HCT116 (cell line): ENCODE measurements around the gene OVOL1. TPM values are rescaled to one million over a fixed set of nuclear protein-coding genes. Genes with fewer than 3 reads are reported as not detected.

Experiments used
- ATAC-seq: fragments of 200-7000 bp; cut with Tn5 transposase; 2 replicates; pipeline ENCODE4 v1.9.1; 2020; ENCODE audit warnings: mild to moderate bottlenecking, moderate library complexity
- BruUV-seq: library from RNA; stranded (reverse); fragments of 400-500 nt; replicated peaks from 2 replicates; lab custom pipeline; 2021; lab: Mats Ljungman, UMichigan
- CTCF ChIA-PET: fragments of 300-600 bp; sonication (Branson Sonifier 250); formaldehyde crosslinking; loops from one replicate; lab custom pipeline; 2021; ENCODE audit warnings: antibody characterized with exemption; lab: Charles Lee
- POLR2A ChIA-PET: fragments of 300-600, 350-600 bp; sonication (Branson Sonifier 250); formaldehyde crosslinking; loops from one replicate; lab custom pipeline; 2021; ENCODE audit warnings: antibody characterized with exemption; lab: Charles Lee
- RAD21 ChIA-PET, 2 experiments: fragments of 300-600 bp; sonication (Branson Sonifier 250); formaldehyde crosslinking; loops; one replicate each; lab custom pipeline; 2023; ENCODE audit warnings: low total read pairs in 2 of 2; ENCODE audit not compliant: uncharacterized antibody in 2 of 2, unreplicated experiment in 2 of 2, low non-redundant PET in 1 of 2; lab: Charles Lee
- DNase-seq: peaks from one replicate; pipeline ENCODE4 v3.0.0-alpha.2; 2010; ENCODE audit warnings: low read depth, low spot score
- H2AFZ ChIP-seq: fragments of 200-600 bp; shearing (Covaris generic), sonication (generic); 2 replicates; pipeline ENCODE4 v1.6.1; 2017; ENCODE audit warnings: low read depth, mixed run types, mixed read lengths, antibody characterized with exemption, low read length; ENCODE audit not compliant: poor library complexity, severe bottlenecking
- H3K27ac ChIP-seq: 2 replicates; pipeline ENCODE4 v1.5.1; 2012; ENCODE audit warnings: low read depth, low read length
- H3K27me3 ChIP-seq: fragments of 200-600 bp; sonication (generic); 2 replicates; pipeline ENCODE4 v1.6.1; 2016; ENCODE audit warnings: mixed run types, low read length, mixed read lengths; ENCODE audit not compliant: insufficient read depth
- H3K36me3 ChIP-seq, 2 experiments: fragments of 200-500 bp in 1 of 2; fragments of 200-600 bp in 1 of 2; sonication (Bioruptor generic) in 1 of 2; sonication (generic) in 1 of 2; 2 replicates each; pipeline versions ENCODE4 v1.5.1 to v1.6.1; 2014 to 2016; ENCODE audit warnings: low read length in 2 of 2, inconsistent platforms in 1 of 2, mixed read lengths in 1 of 2, mixed run types in 1 of 2; ENCODE audit not compliant: insufficient read depth in 2 of 2, control insufficient read depth in 1 of 2
- H3K4me1 ChIP-seq, 2 experiments: fragments of 200-600 bp in 1 of 2; sonication (generic) in 1 of 2; 2 replicates each; pipeline versions ENCODE4 v1.5.1 to v1.6.1; 2012 to 2017; ENCODE audit warnings: low read length in 2 of 2, inconsistent platforms in 1 of 2, mild to moderate bottlenecking in 1 of 2, mixed read lengths in 1 of 2, mixed run types in 1 of 2, moderate library complexity in 1 of 2; ENCODE audit not compliant: insufficient read depth in 2 of 2, control insufficient read depth in 1 of 2
- H3K4me2 ChIP-seq: fragments of 200-600 bp; sonication (generic); 2 replicates; pipeline ENCODE4 v1.6.1; 2017; ENCODE audit warnings: mixed run types, low read length, mixed read lengths
- H3K4me3 ChIP-seq, 2 experiments: fragments of 200-600 bp in 1 of 2; sonication (generic) in 1 of 2; replicated peaks in 1 of 2; 2 replicates each; pipeline ENCODE4 v1.5.1; 2011 to 2016; ENCODE audit warnings: low read length in 2 of 2, control low read depth in 1 of 2, low read depth in 1 of 2, mild to moderate bottlenecking in 1 of 2, mixed read lengths in 1 of 2, mixed run types in 1 of 2
- H3K79me2 ChIP-seq: fragments of 200-600 bp; sonication (generic); 2 replicates; pipeline ENCODE4 v1.6.1; 2017; ENCODE audit warnings: mild to moderate bottlenecking, mixed run types, low read length, moderate library complexity, mixed read lengths; ENCODE audit not compliant: insufficient read depth
- H3K9ac ChIP-seq: fragments of 200-600 bp; sonication (generic); 2 replicates; pipeline ENCODE4 v1.6.1; 2016; ENCODE audit warnings: low read length, mixed read lengths
- H3K9me2 ChIP-seq: fragments of 200-600 bp; sonication (generic), shearing (Covaris generic); 2 replicates; pipeline ENCODE4 v1.6.1; 2017; ENCODE audit warnings: mixed run types, mild to moderate bottlenecking, moderate library complexity; ENCODE audit not compliant: insufficient read depth
- H3K9me3 ChIP-seq, 2 experiments: fragments of 200-500 bp in 1 of 2; fragments of 200-600 bp in 1 of 2; sonication (Bioruptor generic) in 1 of 2; sonication (generic) in 1 of 2; 2 replicates each; pipeline ENCODE4 v1.6.1; 2014 to 2017; ENCODE audit warnings: low read length in 2 of 2, mixed read lengths in 2 of 2, inconsistent platforms in 1 of 2, low read depth in 1 of 2, mild to moderate bottlenecking in 1 of 2, mixed run types in 1 of 2, moderate library complexity in 1 of 2; ENCODE audit not compliant: control insufficient read depth in 1 of 2, insufficient read depth in 1 of 2
- H4K20me1 ChIP-seq: fragments of 200-600 bp; sonication (generic), shearing (Covaris generic); 2 replicates; pipeline ENCODE4 v1.6.1; 2017; ENCODE audit warnings: mixed run types, mild to moderate bottlenecking, moderate library complexity; ENCODE audit not compliant: insufficient read depth
- CEBPB ChIP-seq: IDR thresholded peaks from 2 replicates; pipeline ENCODE4 v1.6.1; 2012; ENCODE audit warnings: low read depth
- ELF1 ChIP-seq: IDR thresholded peaks from 2 replicates; pipeline ENCODE4 v1.6.1; 2012; ENCODE audit warnings: low read depth, borderline replicate concordance
- EZH2phosphoT487 ChIP-seq: fragments of 200-600 bp; IDR thresholded peaks from 2 replicates; pipeline ENCODE4 v1.6.1; 2018; ENCODE audit warnings: antibody characterized with exemption, borderline replicate concordance
- FOSL1 ChIP-seq: IDR thresholded peaks from 2 replicates; pipeline ENCODE4 v1.6.1; 2012; ENCODE audit warnings: low read depth
- JUND ChIP-seq: IDR thresholded peaks from 2 replicates; pipeline ENCODE4 v1.6.1; 2012
- POLR2AphosphoS5 ChIP-seq: IDR thresholded peaks from 2 replicates; pipeline ENCODE4 v1.6.1; 2011; ENCODE audit warnings: mild to moderate bottlenecking, low read depth, low read length, moderate library complexity
- SIN3A ChIP-seq: IDR thresholded peaks from 2 replicates; pipeline ENCODE4 v1.6.1; 2012; ENCODE audit warnings: low read depth
- SP1 ChIP-seq: IDR thresholded peaks from 2 replicates; pipeline ENCODE4 v1.6.1; 2012; ENCODE audit warnings: low read depth
- ZNF274 ChIP-seq: fragments of 200-500 bp; sonication (Bioruptor generic); IDR thresholded peaks from 2 replicates; pipeline ENCODE4 v1.6.1; 2014; ENCODE audit warnings: mild to moderate bottlenecking, low read depth, low read length, inconsistent platforms
- intact Hi-C: fragments of 100-400 bp; cut with micrococcal nuclease; formaldehyde crosslinking; loops from 2 replicates; pipeline ENCODE4 v1.10.0; 2022
- total RNA-seq: library from RNA; stranded (reverse); gene quantifications from one replicate; pipeline ENCODE4 v1.2.1, GENCODE V29; 2021; ENCODE audit not compliant: unreplicated experiment
- TF ChIP-seq, protein P1 (sequence below): IDR thresholded peaks from 2 replicates; pipeline ENCODE4 v1.6.1; 2012
- TF ChIP-seq, protein P2 (sequence below): IDR thresholded peaks from 2 replicates; pipeline ENCODE4 v1.6.1; 2011; ENCODE audit warnings: mild to moderate bottlenecking, low read length, moderate library complexity; ENCODE audit not compliant: insufficient replicate concordance; ENCODE audit errors: extremely low read depth

The OVOL1 gene
- total RNA-seq, 1 experiment from 2014 or later = 14.7 TPM

GRCh38 chr11:65744699-65745042, 42.2 kb upstream of the OVOL1 start:
- TF ChIP-seq SIN3A (no peak), CEBPB (no peak), POLR2AphosphoS5 (no peak), FOSL1 (no peak), ZNF274 (no peak), SP1 (no peak), JUND (no peak), ELF1 (no peak), EZH2phosphoT487 (no peak)
- TF ChIP-seq, protein P1, sequence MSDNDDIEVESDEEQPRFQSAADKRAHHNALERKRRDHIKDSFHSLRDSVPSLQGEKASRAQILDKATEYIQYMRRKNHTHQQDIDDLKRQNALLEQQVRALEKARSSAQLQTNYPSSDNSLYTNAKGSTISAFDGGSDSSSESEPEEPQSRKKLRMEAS = no peak
- TF ChIP-seq, protein P2, sequence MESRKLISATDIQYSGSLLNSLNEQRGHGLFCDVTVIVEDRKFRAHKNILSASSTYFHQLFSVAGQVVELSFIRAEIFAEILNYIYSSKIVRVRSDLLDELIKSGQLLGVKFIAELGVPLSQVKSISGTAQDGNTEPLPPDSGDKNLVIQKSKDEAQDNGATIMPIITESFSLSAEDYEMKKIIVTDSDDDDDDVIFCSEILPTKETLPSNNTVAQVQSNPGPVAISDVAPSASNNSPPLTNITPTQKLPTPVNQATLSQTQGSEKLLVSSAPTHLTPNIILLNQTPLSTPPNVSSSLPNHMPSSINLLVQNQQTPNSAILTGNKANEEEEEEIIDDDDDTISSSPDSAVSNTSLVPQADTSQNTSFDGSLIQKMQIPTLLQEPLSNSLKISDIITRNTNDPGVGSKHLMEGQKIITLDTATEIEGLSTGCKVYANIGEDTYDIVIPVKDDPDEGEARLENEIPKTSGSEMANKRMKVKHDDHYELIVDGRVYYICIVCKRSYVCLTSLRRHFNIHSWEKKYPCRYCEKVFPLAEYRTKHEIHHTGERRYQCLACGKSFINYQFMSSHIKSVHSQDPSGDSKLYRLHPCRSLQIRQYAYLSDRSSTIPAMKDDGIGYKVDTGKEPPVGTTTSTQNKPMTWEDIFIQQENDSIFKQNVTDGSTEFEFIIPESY = no peak
- no TSS peak for BruUV-seq
- DNase-seq (no peak), ATAC-seq (no peak)
- CTCF ChIA-PET = interaction anchor here (0.7 to 2.0 kb wide), 12 partner anchors 10 to 242 kb away, joined by 3 to 8 read pairs (median 4); partner anchors contain the start of genes AP5B1, FIBP, KAT5 and RNASEH2C
- Histone ChIP-seq H3K79me2 (no peaks in the 10 kb centered on the region), H2AFZ (no peak overlapping the region), H3K9me2 (no peaks in the 10 kb centered on the region), H3K4me1 (peaks cover 0 to 12% of the 10 kb centered on the region in 2 experiments; a peak in 2 of 4 replicates), H4K20me1 (no peaks in the 10 kb centered on the region), H3K9me3 (no peaks in the 10 kb centered on the region), H3K27me3 (no peaks in the 10 kb centered on the region; the same call in 1 of the 2 replicates), H3K4me2 (no peak overlapping the region), H3K4me3 (no peak overlapping the region), H3K27ac (no peak overlapping the region), H3K36me3 (no peaks in the 10 kb centered on the region), H3K9ac (no peak overlapping the region)
- POLR2A ChIA-PET = no interaction called here
- intact Hi-C loops = loop anchor here (1.0 kb wide), 1 partner anchor 74 kb away; no protein-coding TSS in a partner anchor
- RAD21 ChIA-PET = interaction anchor here (0.7 to 0.9 kb wide), 2 partner anchors 28 to 323 kb away, joined by 4 read pairs; no protein-coding TSS in a partner anchor
